K562 (cell line): ENCODE data around the gene LAMTOR5. TPM values are rescaled to one million over a fixed set of nuclear protein-coding genes. Genes with fewer than 3 reads are reported as not detected.

ENCODE experiments used
- ATAC-seq: fragments of 200-7000 bp; cut with Tn5 transposase; 3 replicates; pipeline ENCODE4 v1.9.1; 2020; ENCODE audit warnings: moderate library complexity
- BruUV-seq: library from RNA; stranded (reverse); fragments of 400-500 nt; replicated peaks from 2 replicates; lab custom pipeline; 2021; lab: Mats Ljungman, UMichigan
- CTCF ChIA-PET: fragments of 300-600 bp; formaldehyde crosslinking; extraction: SDS; loops from one replicate; lab custom pipeline; 2021; ENCODE audit warnings: low intra/inter-chr PET ratio; lab: Yijun Ruan, JAX
- POLR2A ChIA-PET: fragments of 300-600, 350-650 bp; sonication (Branson Sonifier 250); formaldehyde crosslinking; extraction: SDS; loops from one replicate; lab custom pipeline; 2021; ENCODE audit warnings: antibody characterized with exemption, inconsistent platforms; lab: Yijun Ruan, JAX
- DNase-seq, 4 experiments: peaks; one replicate each; pipeline versions ENCODE4 v3.0.0 to v3.0.0-alpha.2; 2011 to 2018; ENCODE audit warnings: low spot score in 3 of 4, mixed read lengths in 3 of 4; ENCODE audit errors: extremely low read depth in 1 of 4
- FAIRE-seq: peaks from 2 replicates; lab custom pipeline; 2011; peaks lifted over from hg19 to GRCh38; lab: Jason Lieb, UNC
- H2AFZ ChIP-seq: 2 replicates; pipeline ENCODE4 v1.6.0; 2011; ENCODE audit warnings: low read depth, low read length, control low read depth, inconsistent platforms
- H3K27ac ChIP-seq: fragments of 200-600 bp; 3 replicates; pipeline ENCODE4 v1.8.0; 2011; ENCODE audit warnings: low read depth, mild to moderate bottlenecking, control low read depth, inconsistent platforms, low read length, moderate library complexity, mixed read lengths; ENCODE audit errors: extremely low read depth
- H3K27me3 ChIP-seq, 2 experiments: fragments of 300-600 bp in 1 of 2; 2 replicates in 1 of 2; 3 replicates in 1 of 2; pipeline versions ENCODE4 v1.6.0 to v1.8.0; 2011; ENCODE audit warnings: inconsistent platforms in 2 of 2, low read length in 2 of 2, mild to moderate bottlenecking in 1 of 2, mixed read lengths in 1 of 2, moderate library complexity in 1 of 2; ENCODE audit not compliant: control insufficient read depth in 2 of 2, insufficient read depth in 2 of 2
- H3K36me3 ChIP-seq: fragments of 300-600 bp; 3 replicates; pipeline ENCODE4 v1.8.0; 2011; ENCODE audit warnings: mild to moderate bottlenecking, low read length, inconsistent platforms; ENCODE audit not compliant: control insufficient read depth, insufficient read depth
- H3K4me1 ChIP-seq, 2 experiments: fragments of 200-600 bp in 1 of 2; replicated peaks in 1 of 2; 2 replicates in 1 of 2; 3 replicates in 1 of 2; pipeline versions ENCODE4 v1.5.1 to v1.8.0; 2011; ENCODE audit warnings: inconsistent platforms in 2 of 2, low read length in 2 of 2, mild to moderate bottlenecking in 1 of 2, mixed read lengths in 1 of 2, moderate library complexity in 1 of 2; ENCODE audit not compliant: control insufficient read depth in 2 of 2, insufficient read depth in 2 of 2
- H3K4me2 ChIP-seq: 2 replicates; pipeline ENCODE4 v1.6.1; 2011; ENCODE audit warnings: low read length, control low read depth, inconsistent platforms, mixed read lengths; ENCODE audit not compliant: insufficient read depth
- H3K4me3 ChIP-seq: fragments of 200-600 bp; sonication (generic), shearing (Covaris generic); 2 replicates; pipeline ENCODE4 v1.5.1; 2016; ENCODE audit warnings: control low read depth, inconsistent platforms
- H3K79me2 ChIP-seq: fragments of 200-600 bp; 3 replicates; pipeline ENCODE4 v1.8.0; 2011; ENCODE audit warnings: low read length, inconsistent platforms; ENCODE audit not compliant: control insufficient read depth, insufficient read depth
- H3K9ac ChIP-seq, 2 experiments: 2 replicates each; pipeline versions ENCODE4 v1.6.0 to v1.6.1; 2011; ENCODE audit warnings: low read depth in 2 of 2, low read length in 2 of 2, control low read depth in 1 of 2, inconsistent platforms in 1 of 2, mild to moderate bottlenecking in 1 of 2, mixed read lengths in 1 of 2; ENCODE audit not compliant: insufficient read depth in 1 of 2
- H3K9me1 ChIP-seq: one replicate; pipeline ENCODE4 v1.6.0; 2011; ENCODE audit warnings: inconsistent platforms, mild to moderate bottlenecking, low read length, moderate library complexity; ENCODE audit not compliant: control insufficient read depth, insufficient read depth
- H3K9me3 ChIP-seq: replicated peaks from 2 replicates; pipeline ENCODE4 v1.5.1; 2011; ENCODE audit warnings: low read depth, low read length, inconsistent platforms; ENCODE audit not compliant: control insufficient read depth, insufficient read depth
- H4K20me1 ChIP-seq: replicated peaks from 2 replicates; pipeline ENCODE4 v1.6.1; 2011; ENCODE audit warnings: low read length, inconsistent platforms, mixed read lengths; ENCODE audit not compliant: control insufficient read depth, insufficient read depth
- CAMTA2 ChIP-seq: fragments of 250-450 bp; sonication (Bioruptor Pico); conservative IDR thresholded peaks from 2 replicates; pipeline ENCODE4 v1.5.1; 2022
- CHD2 ChIP-seq: IDR thresholded peaks from 2 replicates; pipeline ENCODE4 v1.6.1; 2011; ENCODE audit warnings: low read depth, low read length
- DEAF1 ChIP-seq: fragments of 450-650 bp; formaldehyde crosslinking; IDR thresholded peaks from 2 replicates; pipeline ENCODE4 v1.4.0; 2020; ENCODE audit warnings: mild to moderate bottlenecking, moderate library complexity
- EHMT2 ChIP-seq: fragments of 450-650 bp; IDR thresholded peaks from 2 replicates; pipeline ENCODE4 v1.6.1; 2018; ENCODE audit warnings: antibody characterized with exemption
- ERF ChIP-seq: fragments of 450-650 bp; formaldehyde crosslinking; IDR thresholded peaks from 2 replicates; pipeline ENCODE4 v1.4.0; 2020; ENCODE audit warnings: mild to moderate bottlenecking, mixed read lengths
- KLF1 ChIP-seq: fragments of 450-650 bp; IDR thresholded peaks from 2 replicates; pipeline ENCODE4 v1.6.1; 2016; ENCODE audit warnings: missing genetic modification characterization, missing compliant biosample characterization
- MAZ ChIP-seq, 2 experiments: fragments of 450-650 bp in 1 of 2; sonication (generic) in 1 of 2; formaldehyde crosslinking; IDR thresholded peaks in 1 of 2; conservative IDR thresholded peaks in 1 of 2; 2 replicates each; pipeline versions ENCODE4 v1.4.0 to v1.5.0; 2020; ENCODE audit warnings: mild to moderate bottlenecking in 1 of 2, missing genetic modification reagents in 1 of 2
- PURB ChIP-seq: sonication (generic); formaldehyde crosslinking; IDR thresholded peaks from 2 replicates; pipeline ENCODE4 v1.9.0; 2021; ENCODE audit warnings: low read depth, mild to moderate bottlenecking, missing genetic modification reagents
- RBM25 ChIP-seq: fragments of 200-400 bp; formaldehyde crosslinking; IDR thresholded peaks from 2 replicates; pipeline ENCODE4 v1.6.1; 2018; ENCODE audit warnings: low read length, low read depth, moderate library complexity; ENCODE audit not compliant: severe bottlenecking
- RFX1 ChIP-seq: fragments of 450-650 bp; IDR thresholded peaks from 2 replicates; pipeline ENCODE4 v1.6.1; 2016; ENCODE audit warnings: mild to moderate bottlenecking, moderate library complexity
- SIN3B ChIP-seq: fragments of 450-650 bp; IDR thresholded peaks from 2 replicates; pipeline ENCODE4 v1.6.1; 2017; ENCODE audit warnings: low read depth, mild to moderate bottlenecking, moderate library complexity
- SMAD2 ChIP-seq: fragments of 150-350 bp; IDR thresholded peaks from 2 replicates; pipeline ENCODE4 v1.6.1; 2014; ENCODE audit warnings: low read depth, mild to moderate bottlenecking, low read length
- SMAD4 ChIP-seq: fragments of 250-450 bp; sonication (Bioruptor Pico); conservative IDR thresholded peaks from 2 replicates; pipeline ENCODE4 v1.8.0; 2021; ENCODE audit warnings: inconsistent platforms, mild to moderate bottlenecking, moderate library complexity
- THAP12 ChIP-seq: fragments of 250-450 bp; sonication (Bioruptor Pico); IDR thresholded peaks from 2 replicates; pipeline ENCODE4 v1.9.0; 2021; ENCODE audit warnings: mild to moderate bottlenecking, inconsistent platforms
- ZNF174 ChIP-seq: fragments of 250-450 bp; sonication (Bioruptor Pico); IDR thresholded peaks from 2 replicates; pipeline ENCODE4 v1.4.0; 2020; ENCODE audit warnings: mild to moderate bottlenecking
- ZNF217 ChIP-seq: sonication (generic); formaldehyde crosslinking; IDR thresholded peaks from 2 replicates; pipeline ENCODE4 v1.8.0; 2022; ENCODE audit warnings: mild to moderate bottlenecking, missing genetic modification reagents
- ZNF23 ChIP-seq: fragments of 250-450 bp; sonication (Bioruptor Pico); IDR thresholded peaks from 2 replicates; pipeline ENCODE4 v1.4.0; 2020; ENCODE audit warnings: mild to moderate bottlenecking
- ZNF280B ChIP-seq: fragments of 250-450 bp; sonication (Bioruptor Pico); IDR thresholded peaks from 2 replicates; pipeline ENCODE4 v1.5.1; 2021; ENCODE audit warnings: mild to moderate bottlenecking
- WGBS: fragments of 100-300 bp; shearing (Covaris generic); methylation state at CpG from one replicate; pipeline ENCODE4 v1.1.6; 2016; ENCODE audit warnings: low coverage, mixed read lengths; ENCODE audit not compliant: insufficient coverage; ENCODE audit errors: missing lambda C conversion rate; 5-methylcytosine and 5-hydroxymethylcytosine counted together
- in situ Hi-C: fragments of 300-500 bp; cut with MboI; formaldehyde crosslinking; loops from 4 replicates; pipeline ENCODE4 v1.15.0; 2018; ENCODE audit warnings: inconsistent platforms, mixed read lengths
- intact Hi-C: fragments of 100-400 bp; cut with micrococcal nuclease; formaldehyde crosslinking; loops from 2 replicates; pipeline ENCODE4 v1.14.2; 2022
- polyA plus RNA-seq, 8 experiments: library from polyadenylated mRNA; depleted of rRNA in 4 of 8; stranded (reverse) in 5 of 8; unstranded in 3 of 8; fragments of >200 nt; fragmentation: Nextera tagmentation in 2 of 8; fragmentation: Illumina TruSeq in 1 of 8; extraction: Ambion mirVana in 2 of 8; extraction: Trizol in 1 of 8; gene quantifications; 2 replicates each; pipeline versions ENCODE4 v1.2.1 to v1.2.3, GENCODE V29; 2011 to 2014; ENCODE audit warnings: inconsistent platforms in 1 of 8, missing spikeins in 1 of 8
- total RNA-seq, 7 experiments: library from RNA; depleted of rRNA in 6 of 7; stranded (reverse); fragments of >200 nt in 6 of 7; fragmentation: Illumina TruSeq in 2 of 7; extraction: Trizol in 2 of 7; gene quantifications; 2 replicates each; pipeline versions ENCODE4 v1.2.1 to v1.2.3, GENCODE V29; 2011 to 2021; ENCODE audit warnings: low replicate concordance in 1 of 7

Gene LAMTOR5
- total and polyA plus RNA-seq, 9 of the 15 experiments (the other 6 are each of a cell fraction or from before 2014, with no cell fraction given), result 118 to 712 (median 241) TPM

GRCh38 chr1:110438893-110439292, 31.4 kb upstream of the LAMTOR5 start:
- no peak overlapping the region for H2AFZ ChIP-seq
- FAIRE-seq (no peak), DNase-seq (peak in 3 of 4 experiments; percentile 32 to 55 (median 55)), ATAC-seq (peak; percentile 39; the same call in 2 of the 3 replicates)
- ChIA-PET POLR2A (interaction anchor here (0.8 to 6.0 kb wide), 4 partner anchors 8 to 98 kb away, joined by 3 to 24 read pairs (median 4); no protein-coding TSS in a partner anchor), CTCF (no interaction called here)
- no peaks in the 10 kb centered on the region for H3K36me3 ChIP-seq
- no peak overlapping the region for H3K4me3 ChIP-seq
- BruUV-seq, result no TSS peak
- WGBS, result 2% methylated on average over 4 of the region's 4 CpGs
- H3K9ac ChIP-seq, result no peak overlapping the region
- no peaks in the 10 kb centered on the region for H3K9me1 ChIP-seq
- H3K79me2 ChIP-seq, result no peaks in the 10 kb centered on the region
- no peaks in the 10 kb centered on the region for H3K9me3 ChIP-seq
- H3K27me3 ChIP-seq, result peaks cover 36 to 74% of the 10 kb centered on the region in 2 experiments
- H4K20me1 ChIP-seq, result peaks cover 21% of the 10 kb centered on the region; the same call in 1 of the 2 replicates
- no peak overlapping the region for H3K4me2 ChIP-seq
- peaks cover 4 to 16% of the 10 kb centered on the region in 2 experiments; a peak in 4 of 5 replicates for H3K4me1 ChIP-seq
- intact Hi-C loops, result no loop called here
- H3K27ac ChIP-seq, result no peak overlapping the region
- in situ Hi-C loops, result no loop called here
- TF ChIP-seq EHMT2, result no peak
- TF ChIP-seq ZNF23 (CRISPR knock-in tag), result no peak
- no peak for TF ChIP-seq PURB (CRISPR knock-in tag)
- no peak for TF ChIP-seq SIN3B
- TF ChIP-seq DEAF1 (CRISPR knock-in tag), result no peak
- TF ChIP-seq ZNF174 (CRISPR knock-in tag), result no peak
- no peak for TF ChIP-seq ZNF217 (CRISPR knock-in tag)
- TF ChIP-seq MAZ (CRISPR knock-in tag; conservative IDR thresholded peaks at IDR 0.05 in 1 of 2, IDR thresholded peaks at IDR 0.05 in 1 of 2), result no peak
- TF ChIP-seq RBM25, result no peak
- TF ChIP-seq THAP12, result no peak
- peak; percentile 82 for TF ChIP-seq SMAD4 (CRISPR knock-in tag)
- no peak for TF ChIP-seq SMAD2
- no peak for TF ChIP-seq KLF1 (tag)
- no peak for TF ChIP-seq CAMTA2 (CRISPR knock-in tag)
- TF ChIP-seq CHD2, result no peak
- TF ChIP-seq RFX1, result no peak
- TF ChIP-seq ZNF280B (CRISPR knock-in tag), result no peak
- 0 out of 2 replicates have a peak, but pooled peaks have one; percentile 17 for TF ChIP-seq ERF (CRISPR knock-in tag)
